CD4-positive, CD25-positive, alpha-beta regulatory T cell (primary cell): ENCODE results near the gene RAB11FIP4. TPM values are rescaled to one million over a fixed set of nuclear protein-coding genes. Genes with fewer than 3 reads are reported as not detected.

Source experiments
- ATAC-seq, 2 donors: fragments of 150-1000 bp; cut with Tn5 transposase; one replicate each; pipeline ENCODE4 v1.10.0; 2021; ENCODE audit warnings: low read depth in 2 of 2, moderate number of reproducible peaks in 2 of 2, moderate library complexity in 1 of 2
- DNase-seq, 3 donors: peaks; one replicate each; pipeline versions ENCODE4 v3.0.0 to v3.0.0-alpha.2; 2012 to 2022; ENCODE audit warnings: mixed read lengths in 1 of 3
- H3K27ac ChIP-seq: one replicate; pipeline ENCODE4 v1.7.0; 2013; ENCODE audit warnings: mild to moderate bottlenecking, low read length; ENCODE audit not compliant: insufficient read depth, poor library complexity, severe bottlenecking
- H3K27me3 ChIP-seq: one replicate; pipeline ENCODE4 v1.7.0; 2013; ENCODE audit warnings: low read length; ENCODE audit not compliant: control insufficient read depth, insufficient read depth
- H3K36me3 ChIP-seq: one replicate; pipeline ENCODE4 v1.7.0; 2013; ENCODE audit warnings: mild to moderate bottlenecking, low read length, moderate library complexity; ENCODE audit not compliant: control insufficient read depth, insufficient read depth
- H3K4me1 ChIP-seq: 2 replicates; pipeline ENCODE4 v1.7.0; 2013; ENCODE audit warnings: mild to moderate bottlenecking, low read length; ENCODE audit not compliant: insufficient read depth, control insufficient read depth, poor library complexity, severe bottlenecking
- H3K4me3 ChIP-seq: one replicate; pipeline ENCODE4 v1.7.0; 2013; ENCODE audit warnings: low read depth, mild to moderate bottlenecking, low read length, moderate library complexity
- H3K9me3 ChIP-seq, 2 experiments: 1 replicate in 1 of 2; 2 replicates in 1 of 2; pipeline ENCODE4 v1.7.0; 2013; ENCODE audit warnings: low read length in 2 of 2, mild to moderate bottlenecking in 1 of 2, moderate library complexity in 1 of 2; ENCODE audit not compliant: control insufficient read depth in 2 of 2
- H3K27ac Mint-ChIP-seq, 3 donors: one replicate each; pipeline ENCODE4 v1.8.0; 2020 to 2022; ENCODE audit warnings: mild to moderate bottlenecking in 3 of 3, mixed read lengths in 3 of 3, moderate library complexity in 2 of 3
- H3K27me3 Mint-ChIP-seq: one replicate; pipeline ENCODE4 v1.8.0; 2022; ENCODE audit warnings: mild to moderate bottlenecking, mixed read lengths
- H3K36me3 Mint-ChIP-seq: one replicate; pipeline ENCODE4 v1.8.0; 2020; ENCODE audit warnings: mixed read lengths
- H3K4me1 Mint-ChIP-seq, 4 donors: one replicate each; pipeline ENCODE4 v1.8.0; 2020 to 2022; ENCODE audit warnings: mixed read lengths in 4 of 4, mild to moderate bottlenecking in 1 of 4
- H3K4me3 Mint-ChIP-seq, 4 donors: one replicate each; pipeline ENCODE4 v1.8.0; 2020 to 2022; ENCODE audit warnings: mild to moderate bottlenecking in 4 of 4, mixed read lengths in 4 of 4, moderate library complexity in 3 of 4
- H3K9me3 Mint-ChIP-seq, 7 donors: one replicate each; pipeline ENCODE4 v1.8.0; 2020 to 2022; ENCODE audit warnings: mixed read lengths in 7 of 7, mild to moderate bottlenecking in 3 of 7, moderate library complexity in 2 of 7
- polyA plus RNA-seq, 4 donors: library from polyadenylated mRNA; unstranded; fragments of 300-500 nt; fragmentation: Illumina TruSeq; gene quantifications; one replicate each; pipeline ENCODE4 v1.2.3, GENCODE V29; 2021
- total RNA-seq: library from RNA; stranded (reverse); gene quantifications from one replicate; pipeline ENCODE4 v1.2.3, GENCODE V29; 2022

Gene RAB11FIP4
- total and polyA plus RNA-seq, 5 donors from 2014 or later = 23.1 to 79.7 (median 23.6) TPM

DNA sequence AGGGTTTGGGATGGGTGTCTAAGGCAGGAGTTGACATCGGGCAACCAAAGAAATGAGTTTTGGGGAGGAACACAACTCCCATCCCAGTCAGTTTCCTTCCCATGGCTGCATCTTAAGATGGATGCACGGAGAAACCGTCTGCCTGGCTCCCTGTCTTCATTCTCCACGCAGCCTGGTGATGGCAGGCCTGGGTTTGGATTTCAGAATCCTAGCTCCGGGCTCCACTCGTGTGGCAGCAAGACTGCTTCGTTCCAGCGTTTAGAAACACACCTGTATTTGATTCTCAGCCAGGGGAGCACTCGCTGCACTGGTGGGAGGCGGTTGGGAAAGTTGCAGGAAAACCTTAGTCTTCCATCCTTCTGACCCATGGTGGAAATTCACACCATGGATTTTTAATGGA, 141.1 kb downstream of the RAB11FIP4 start:
- Mint-ChIP-seq H3K4me1 (peaks cover 0 to 17% (median 13%) of the 10 kb centered on the region in 4 donors), H3K27ac (peak overlapping the region in 1 of 3 donors; percentile 77), H3K36me3 (peaks cover 18% of the 10 kb centered on the region), H3K27me3 (no peaks in the 10 kb centered on the region), H3K9me3 (no peaks in the 10 kb centered on the region), H3K4me3 (no peak overlapping the region)
- DNase-seq = no peak
- H3K36me3 ChIP-seq = peaks cover 54% of the 10 kb centered on the region
- peaks cover 11% of the 10 kb centered on the region for H3K4me1 ChIP-seq
- no peak for ATAC-seq
- H3K4me3 ChIP-seq = no peak overlapping the region
- H3K27me3 ChIP-seq = no peaks in the 10 kb centered on the region
- H3K27ac ChIP-seq = no peak overlapping the region
- no peaks in the 10 kb centered on the region for H3K9me3 ChIP-seq

DNA sequence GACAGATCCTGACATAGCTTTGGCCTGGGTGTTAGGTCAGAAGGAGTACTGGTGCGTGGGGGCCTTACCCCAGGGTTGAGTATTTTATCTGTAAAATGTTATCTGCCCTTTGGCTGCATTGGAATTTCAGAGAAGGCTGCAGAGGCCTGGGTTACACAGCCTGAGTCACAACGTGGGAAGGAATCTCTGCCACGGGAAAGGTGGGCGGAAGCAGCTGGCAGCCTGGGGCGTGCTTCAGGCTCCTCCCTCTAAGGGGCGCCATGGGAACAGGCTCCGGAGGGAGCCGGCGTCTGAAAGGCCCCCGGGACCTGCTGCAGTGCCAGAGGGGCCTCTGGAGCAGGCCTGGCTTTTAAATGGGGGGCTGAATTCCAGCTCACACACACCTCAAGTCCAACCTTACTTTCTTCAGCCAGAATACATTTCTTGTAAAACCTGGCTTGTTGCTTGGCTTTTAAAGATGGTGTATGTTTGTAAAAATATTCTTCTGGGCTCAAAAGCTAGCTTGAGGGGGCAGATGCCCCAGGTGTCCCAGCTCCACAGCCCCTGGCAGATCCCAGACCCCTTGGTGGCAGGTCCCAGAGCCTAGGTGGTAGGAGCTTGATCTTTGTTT, 142.2 kb downstream of the RAB11FIP4 start:
- H3K4me1 ChIP-seq = peaks cover 11% of the 10 kb centered on the region
- H3K4me3 Mint-ChIP-seq = no peak overlapping the region
- H3K9me3 ChIP-seq = no peaks in the 10 kb centered on the region
- peak overlapping the region in 1 of 3 donors; percentile 70 for H3K27ac Mint-ChIP-seq
- no peak for ATAC-seq
- H3K4me1 Mint-ChIP-seq = peaks cover 0 to 17% (median 13%) of the 10 kb centered on the region in 4 donors
- no peaks in the 10 kb centered on the region for H3K27me3 ChIP-seq
- no peak for DNase-seq
- no peak overlapping the region for H3K27ac ChIP-seq
- H3K36me3 Mint-ChIP-seq = peaks cover 18% of the 10 kb centered on the region
- peaks cover 43% of the 10 kb centered on the region for H3K36me3 ChIP-seq
- no peaks in the 10 kb centered on the region for H3K27me3 Mint-ChIP-seq
- H3K9me3 Mint-ChIP-seq = no peaks in the 10 kb centered on the region
- H3K4me3 ChIP-seq = no peak overlapping the region

DNA sequence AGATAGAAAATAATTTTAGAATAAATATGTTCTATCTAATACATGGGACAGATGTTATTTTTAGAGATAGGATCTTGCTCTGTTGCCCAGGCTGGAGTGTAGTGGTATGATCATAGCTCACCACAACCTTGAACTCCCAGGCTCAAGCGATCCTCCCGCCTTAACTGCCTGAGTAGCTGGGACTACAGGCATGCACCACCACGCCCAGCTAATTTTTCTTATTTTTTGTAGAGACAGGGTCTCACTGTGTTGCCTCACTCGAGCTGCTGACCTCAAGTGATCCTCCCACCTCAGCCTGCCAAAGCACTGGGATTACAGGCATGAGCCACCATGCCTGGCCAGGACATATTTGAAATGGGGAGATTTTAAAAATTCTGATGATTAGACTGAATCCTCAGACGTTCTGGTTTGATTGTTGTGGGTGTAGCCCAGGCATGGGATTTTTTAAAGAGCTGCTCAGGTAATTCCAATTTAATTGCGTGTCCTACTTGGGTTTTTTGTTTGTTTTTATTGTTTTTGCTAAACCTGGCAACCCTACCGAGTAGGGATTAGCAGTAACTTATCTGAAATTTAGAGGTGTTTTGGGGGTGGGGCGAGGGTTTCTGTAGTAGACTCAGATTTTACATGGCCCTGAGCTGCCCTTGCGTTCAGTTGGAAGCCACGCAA, 142.9 kb downstream of the RAB11FIP4 start:
- no peaks in the 10 kb centered on the region for H3K9me3 ChIP-seq
- no peaks in the 10 kb centered on the region for H3K27me3 ChIP-seq
- no peak overlapping the region for H3K27ac ChIP-seq
- Mint-ChIP-seq H3K36me3 (peaks cover 18% of the 10 kb centered on the region), H3K27me3 (no peaks in the 10 kb centered on the region), H3K4me3 (no peak overlapping the region), H3K4me1 (peaks cover 0 to 17% (median 13%) of the 10 kb centered on the region in 4 donors), H3K27ac (peak overlapping the region in 2 of 3 donors; percentile 43 to 57), H3K9me3 (no peaks in the 10 kb centered on the region)
- H3K4me3 ChIP-seq = no peak overlapping the region
- DNase-seq (no peak), ATAC-seq (no peak)
- H3K4me1 ChIP-seq = peaks cover 11% of the 10 kb centered on the region
- H3K36me3 ChIP-seq = peaks cover 36% of the 10 kb centered on the region

DNA sequence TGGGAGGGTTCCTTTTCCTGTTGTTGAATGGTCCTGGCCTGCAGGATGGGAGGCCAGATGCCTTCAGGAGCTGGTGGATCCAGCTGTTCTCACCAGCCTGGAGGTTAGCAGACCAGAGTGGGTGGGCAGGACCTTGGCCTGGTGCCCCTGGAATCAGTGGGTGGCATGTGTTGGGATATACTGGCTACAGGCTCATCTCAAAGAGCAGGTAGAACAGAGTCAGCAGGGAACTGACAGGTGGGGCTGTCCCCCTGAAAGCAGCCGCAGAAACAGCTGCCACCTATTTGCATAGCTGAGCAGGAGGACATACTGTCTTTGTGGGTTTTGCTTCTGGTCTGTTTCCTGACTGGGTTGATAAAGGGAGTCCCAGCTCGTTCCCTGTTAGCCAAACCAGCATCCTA, 144.1 kb downstream of the RAB11FIP4 start:
- DNase-seq (peak in 2 of 3 donors; percentile 40 to 63), ATAC-seq (peak; percentile 76 to 81)
- peaks cover 24% of the 10 kb centered on the region for H3K36me3 ChIP-seq
- Mint-ChIP-seq H3K9me3 (no peaks in the 10 kb centered on the region), H3K27ac (peak overlapping the region in 2 of 3 donors; percentile 37 to 78), H3K36me3 (peaks cover 18% of the 10 kb centered on the region), H3K27me3 (no peaks in the 10 kb centered on the region), H3K4me1 (peaks cover 0 to 17% (median 13%) of the 10 kb centered on the region in 4 donors), H3K4me3 (no peak overlapping the region)
- H3K9me3 ChIP-seq = no peaks in the 10 kb centered on the region
- no peaks in the 10 kb centered on the region for H3K27me3 ChIP-seq
- no peak overlapping the region for H3K4me3 ChIP-seq
- no peak overlapping the region for H3K27ac ChIP-seq
- H3K4me1 ChIP-seq = peaks cover 11% of the 10 kb centered on the region

DNA sequence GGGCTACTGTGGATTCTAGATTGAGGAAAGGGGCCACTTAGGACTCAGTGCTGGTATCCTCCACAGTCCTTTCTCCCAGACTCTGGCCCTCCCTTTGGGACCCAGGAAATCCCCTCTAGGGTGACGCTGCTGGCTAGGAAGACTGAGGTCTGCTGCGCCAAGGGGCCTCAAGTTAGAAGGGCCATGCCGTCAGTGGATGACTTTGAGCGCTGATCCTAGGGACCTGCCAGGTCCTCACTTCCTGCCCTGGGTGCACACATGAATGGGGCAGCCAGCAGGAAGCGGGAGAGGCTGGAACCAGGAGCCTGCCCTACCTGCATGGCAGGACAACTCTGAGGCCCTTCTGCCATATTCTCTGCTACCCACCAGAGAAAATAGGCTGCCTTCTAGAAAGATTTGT, 145.0 kb downstream of the RAB11FIP4 start:
- H3K36me3 ChIP-seq = peaks cover 15% of the 10 kb centered on the region
- H3K4me1 Mint-ChIP-seq = peaks cover 0 to 17% (median 13%) of the 10 kb centered on the region in 4 donors
- H3K27ac ChIP-seq = no peak overlapping the region
- H3K27ac Mint-ChIP-seq = no peak overlapping the region
- no peaks in the 10 kb centered on the region for H3K9me3 ChIP-seq
- H3K36me3 Mint-ChIP-seq = peaks cover 15% of the 10 kb centered on the region
- no peak overlapping the region for H3K4me3 Mint-ChIP-seq
- DNase-seq = no peak
- no peak overlapping the region for H3K4me3 ChIP-seq
- no peaks in the 10 kb centered on the region for H3K9me3 Mint-ChIP-seq
- no peaks in the 10 kb centered on the region for H3K27me3 Mint-ChIP-seq
- H3K4me1 ChIP-seq = peaks cover 11% of the 10 kb centered on the region
- H3K27me3 ChIP-seq = no peaks in the 10 kb centered on the region
- no peak for ATAC-seq

DNA sequence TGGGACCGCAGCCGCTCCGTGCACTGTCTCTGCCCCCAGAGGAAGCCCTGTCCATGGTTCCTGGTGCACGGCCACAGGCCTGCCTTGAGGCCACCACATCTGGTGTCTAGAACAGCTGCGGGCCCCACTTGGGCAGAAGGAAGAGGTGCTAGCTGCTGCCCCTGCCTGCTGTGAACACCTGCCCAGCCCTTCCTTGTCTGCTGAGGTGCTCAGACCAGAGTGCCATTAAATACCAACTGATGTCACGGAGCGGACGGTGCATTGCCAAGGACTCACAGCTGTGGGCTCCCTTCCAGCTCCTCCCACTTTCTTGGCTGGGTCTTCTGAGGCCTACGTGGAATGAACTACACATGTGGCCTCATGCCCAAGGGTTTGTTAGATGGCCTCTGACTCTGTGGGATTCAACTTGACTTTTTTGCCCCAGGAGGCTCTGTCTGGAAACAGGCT, 146.1 kb downstream of the RAB11FIP4 start:
- Mint-ChIP-seq H3K4me3 (no peak overlapping the region), H3K36me3 (peaks cover 4% of the 10 kb centered on the region), H3K27ac (peak overlapping the region in 1 of 3 donors; percentile 66), H3K27me3 (no peaks in the 10 kb centered on the region), H3K9me3 (no peaks in the 10 kb centered on the region), H3K4me1 (peaks cover 0 to 17% (median 12%) of the 10 kb centered on the region in 4 donors)
- no peak for ATAC-seq
- Histone ChIP-seq H3K4me1 (peaks cover 11% of the 10 kb centered on the region), H3K27ac (no peak overlapping the region), H3K4me3 (no peak overlapping the region), H3K9me3 (no peaks in the 10 kb centered on the region), H3K36me3 (peaks cover 4% of the 10 kb centered on the region), H3K27me3 (no peaks in the 10 kb centered on the region)
- no peak for DNase-seq

DNA sequence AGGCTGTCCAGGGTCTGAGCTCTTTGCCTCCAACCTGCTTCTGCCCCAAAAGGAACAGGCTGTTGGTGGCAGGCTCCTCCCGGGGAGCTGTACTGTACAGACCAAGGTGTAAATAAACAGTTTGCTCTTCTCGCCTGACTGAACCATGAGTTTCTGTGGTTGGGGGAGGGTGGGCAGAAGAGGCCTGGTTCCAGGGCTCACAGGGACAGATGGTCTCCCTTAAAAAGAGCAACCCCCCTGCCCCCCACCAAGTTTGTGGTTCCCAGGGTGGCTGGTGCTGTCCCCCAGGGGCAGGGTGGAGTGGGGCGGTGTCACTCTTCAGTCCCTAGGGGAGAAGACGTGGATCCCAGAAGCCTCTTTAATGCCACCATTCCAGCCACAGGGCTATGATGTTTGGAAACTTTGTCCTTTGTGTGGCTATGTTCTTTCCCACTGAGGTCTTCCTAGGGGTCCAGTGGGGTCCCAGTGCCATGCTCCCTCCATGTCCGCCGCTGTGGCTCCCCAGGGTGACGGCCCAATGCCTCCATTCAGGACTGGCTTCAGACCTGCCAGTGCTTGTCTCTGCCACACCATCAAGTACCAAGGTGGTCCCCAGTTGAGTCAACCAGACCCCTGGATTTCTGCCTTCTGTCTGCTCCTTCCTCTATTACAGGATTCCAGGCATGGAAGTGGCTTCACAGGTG, 146.7 kb downstream of the RAB11FIP4 start:
- no peak overlapping the region for H3K27ac ChIP-seq
- no peaks in the 10 kb centered on the region for H3K27me3 ChIP-seq
- no peaks in the 10 kb centered on the region for H3K36me3 Mint-ChIP-seq
- H3K27me3 Mint-ChIP-seq = no peaks in the 10 kb centered on the region
- peaks cover 11% of the 10 kb centered on the region for H3K4me1 ChIP-seq
- DNase-seq (no peak), ATAC-seq (peak in 1 of 2 donors; percentile 9)
- no peak overlapping the region for H3K4me3 ChIP-seq
- H3K4me3 Mint-ChIP-seq = peak overlapping the region in 1 of 4 donors; percentile 24
- no peaks in the 10 kb centered on the region for H3K9me3 ChIP-seq
- no peak overlapping the region for H3K27ac Mint-ChIP-seq
- no peaks in the 10 kb centered on the region for H3K9me3 Mint-ChIP-seq
- peaks cover 0 to 16% (median 8%) of the 10 kb centered on the region in 4 donors for H3K4me1 Mint-ChIP-seq
- H3K36me3 ChIP-seq = no peaks in the 10 kb centered on the region
